GM12891 (cell line): Measurements from ENCODE around the gene SMURF2.
"Not testable (repeated sequence)": the region's sequence is repeated elsewhere in the genome, so short reads cannot be mapped to it uniquely, and the experiment has no call there.

Source experiments
- POLR2A ChIP-seq: IDR thresholded peaks from 2 replicates; pipeline ENCODE4 v1.6.1; 2011; ENCODE audit warnings: low read depth, low read length, control low read depth
- POLR2AphosphoS5 ChIP-seq: IDR thresholded peaks from 2 replicates; pipeline ENCODE4 v1.6.1; 2011; ENCODE audit warnings: low read depth, low read length, control low read depth
- POU2F2 ChIP-seq: IDR thresholded peaks from 2 replicates; pipeline ENCODE4 v1.6.1; 2011; ENCODE audit warnings: low read depth, mild to moderate bottlenecking, control low read depth, low read length, moderate library complexity
- SPI1 ChIP-seq: IDR thresholded peaks from 2 replicates; pipeline ENCODE4 v1.6.1; 2011; ENCODE audit warnings: low read depth, low read length, control low read depth
- TAF1 ChIP-seq: IDR thresholded peaks from 2 replicates; pipeline ENCODE4 v1.6.1; 2011; ENCODE audit warnings: low read depth, low read length, control low read depth

DNA sequence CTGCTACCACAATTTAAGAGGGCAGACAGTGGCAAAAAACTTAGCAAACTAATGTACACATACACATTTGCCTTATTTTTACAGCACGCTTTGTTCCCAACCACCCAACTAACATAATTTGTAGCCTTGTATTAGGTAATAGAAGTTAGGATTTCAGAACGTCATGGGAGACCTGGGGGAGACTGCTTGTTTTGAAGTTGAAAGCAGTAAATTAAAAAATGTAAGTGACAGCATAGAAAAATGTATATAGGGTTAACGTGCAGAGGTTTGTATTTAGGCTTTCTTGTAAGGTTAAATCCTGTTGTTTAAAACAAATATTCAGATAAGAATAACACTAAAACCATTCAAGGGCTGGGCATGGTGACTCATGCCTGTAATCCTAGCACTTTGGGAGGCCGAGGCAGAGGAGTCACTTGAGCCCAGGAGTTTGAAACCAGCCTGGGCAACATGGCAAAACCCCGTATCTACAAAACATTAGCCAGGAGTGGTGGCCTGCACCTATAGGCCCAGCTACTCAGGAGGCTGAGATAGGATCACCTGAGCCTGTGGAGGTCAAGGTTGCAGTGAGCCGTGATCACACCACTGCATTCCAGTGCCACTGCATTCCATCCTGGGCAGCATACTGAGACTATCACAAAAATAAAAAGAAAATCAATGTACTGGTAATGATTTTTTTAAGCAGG is 2.3 kb upstream of the SMURF2 start:
- TF ChIP-seq POLR2A, TAF1, POU2F2, POLR2AphosphoS5, SPI1: not testable (repeated sequence)
